Measurements from ENCODE around the gene PHLDB1. TPM values are rescaled to one million over a fixed set of nuclear protein-coding genes. Genes with fewer than 3 reads are reported as not detected.

Gene PHLDB1
- total RNA-seq, 1 experiment from 2014 or later, result 36.2 TPM

- no peaks in the 10 kb centered on the region for H3K9me2 ChIP-seq (ENCODE audit: insufficient read depth)
- CTCF ChIA-PET, result interaction anchor here (0.8 to 3.1 kb wide), 20 partner anchors 8 to 490 kb away, joined by 3 to 28 read pairs (median 4); partner anchors contain the start of genes DDX6, TREH and UPK2
- peak overlapping the region in 1 of 2 experiments; percentile 26; a peak in 2 of 4 replicates for H3K4me3 ChIP-seq (replicated peaks in 1 of 2; ENCODE audit: low read depth in 1 of 2, low read length in 2 of 2)
- H3K36me3 ChIP-seq (ENCODE audit: control insufficient read depth in 1 of 2, insufficient read depth in 2 of 2, low read length in 2 of 2), result no peaks in the 10 kb centered on the region
- BruUV-seq (replicated peaks), result no TSS peak
- no peak for TF ChIP-seq SRF (IDR thresholded peaks at IDR 0.05; ENCODE audit: low read depth)
- no peak for TF ChIP-seq ZFX (IDR thresholded peaks at IDR 0.05)
- TF ChIP-seq ZNF274 (IDR thresholded peaks at IDR 0.05; ENCODE audit: low read depth, low read length), result no peak
- no peak for TF ChIP-seq FOSL1 (IDR thresholded peaks at IDR 0.05; ENCODE audit: low read depth)
- no peak for TF ChIP-seq ATF3 (IDR thresholded peaks at IDR 0.05)
- TF ChIP-seq POLR2A (IDR thresholded peaks at IDR 0.05; ENCODE audit: borderline replicate concordance, extremely low read depth, insufficient read depth, insufficient read length), result no peak
- TF ChIP-seq SIN3A (IDR thresholded peaks at IDR 0.05; ENCODE audit: low read depth), result no peak
- TF ChIP-seq EZH2 (IDR thresholded peaks at IDR 0.05), result no peak
- peak overlapping the region; percentile 35; the same call in 1 of the 2 replicates for H3K9ac ChIP-seq (ENCODE audit: low read length)
- DNase-seq (ENCODE audit: low read depth, low spot score) (no peak), ATAC-seq (no peak)
- H3K9me3 ChIP-seq (ENCODE audit: control insufficient read depth in 1 of 2, insufficient read depth in 1 of 2, low read depth in 1 of 2, low read length in 2 of 2), result no peaks in the 10 kb centered on the region
- no peaks in the 10 kb centered on the region for H4K20me1 ChIP-seq (ENCODE audit: insufficient read depth)
- H3K4me1 ChIP-seq (ENCODE audit: control insufficient read depth in 1 of 2, insufficient read depth in 2 of 2, low read length in 2 of 2), result peaks cover 5 to 28% of the 10 kb centered on the region in 2 experiments; a peak in 3 of 4 replicates
- peak overlapping the region; percentile 52 for H3K27ac ChIP-seq (ENCODE audit: low read depth, low read length)
- RAD21 ChIA-PET (ENCODE audit: low non-redundant PET in 1 of 2, low total read pairs in 2 of 2, uncharacterized antibody in 2 of 2, unreplicated experiment in 2 of 2), result interaction anchor here (0.6 to 1.2 kb wide), 4 partner anchors 30 to 247 kb away, joined by 3 to 8 read pairs (median 5); no protein-coding TSS in a partner anchor
- H3K4me2 ChIP-seq (ENCODE audit: low read length), result peak overlapping the region; percentile 83
- H3K79me2 ChIP-seq (ENCODE audit: insufficient read depth, low read length), result no peaks in the 10 kb centered on the region
- intact Hi-C loops (cut with micrococcal nuclease), result no loop called here
- no peaks in the 10 kb centered on the region for H3K27me3 ChIP-seq (ENCODE audit: insufficient read depth, low read length)
- no peak overlapping the region for H2AFZ ChIP-seq (ENCODE audit: low read depth, low read length, poor library complexity, severe bottlenecking)
- POLR2A ChIA-PET, result interaction anchor here (0.8 to 1.6 kb wide), 6 partner anchors 53 to 273 kb away, joined by 3 to 6 read pairs (median 4); partner anchors contain the start of gene DDX6
These were observed 81.6 kb downstream of the PHLDB1 start for GRCh38 chr11:118688851-118689502.

- Histone ChIP-seq H3K4me1 (ENCODE audit: control insufficient read depth in 1 of 2, insufficient read depth in 2 of 2, low read length in 2 of 2) (peaks cover 5 to 28% of the 10 kb centered on the region in 2 experiments; a peak in 3 of 4 replicates), H3K9ac (ENCODE audit: low read length) (peak overlapping the region; percentile 35; the same call in 1 of the 2 replicates), H3K4me2 (ENCODE audit: low read length) (peak overlapping the region; percentile 83), H4K20me1 (ENCODE audit: insufficient read depth) (no peaks in the 10 kb centered on the region), H3K27me3 (ENCODE audit: insufficient read depth, low read length) (no peaks in the 10 kb centered on the region), H3K9me3 (ENCODE audit: control insufficient read depth in 1 of 2, insufficient read depth in 1 of 2, low read depth in 1 of 2, low read length in 2 of 2) (no peaks in the 10 kb centered on the region), H3K79me2 (ENCODE audit: insufficient read depth, low read length) (no peaks in the 10 kb centered on the region), H3K36me3 (ENCODE audit: control insufficient read depth in 1 of 2, insufficient read depth in 2 of 2, low read length in 2 of 2) (no peaks in the 10 kb centered on the region), H2AFZ (ENCODE audit: low read depth, low read length, poor library complexity, severe bottlenecking) (no peak overlapping the region), H3K4me3 (replicated peaks in 1 of 2; ENCODE audit: low read depth in 1 of 2, low read length in 2 of 2) (peak overlapping the region; percentile 18 to 26; a peak in 3 of 4 replicates), H3K9me2 (ENCODE audit: insufficient read depth) (no peaks in the 10 kb centered on the region), H3K27ac (ENCODE audit: low read depth, low read length) (peak overlapping the region; percentile 69)
- BruUV-seq (replicated peaks), result no TSS peak
- ChIA-PET POLR2A (interaction anchor here (0.8 to 1.6 kb wide), 5 partner anchors 102 to 272 kb away, joined by 3 to 6 read pairs (median 5); partner anchors contain the start of gene DDX6), CTCF (interaction anchor here (0.7 to 3.1 kb wide), 37 partner anchors 9 to 651 kb away, joined by 3 to 28 read pairs (median 4); partner anchors contain the start of genes BCL9L, DDX6, TREH and UPK2), RAD21 (ENCODE audit: low non-redundant PET in 1 of 2, low total read pairs in 2 of 2, uncharacterized antibody in 2 of 2, unreplicated experiment in 2 of 2) (interaction anchor here (0.6 to 1.2 kb wide), 6 partner anchors 31 to 400 kb away, joined by 3 to 8 read pairs (median 3); no protein-coding TSS in a partner anchor)
- no peak for DNase-seq (ENCODE audit: low read depth, low spot score)
- intact Hi-C loops (cut with micrococcal nuclease), result no loop called here
- ATAC-seq, result peak; percentile 39
- no peak for TF ChIP-seq ZFX (IDR thresholded peaks at IDR 0.05)
- TF ChIP-seq EGR1 (IDR thresholded peaks at IDR 0.05; ENCODE audit: low read depth), result no peak
- TF ChIP-seq ELF1 (IDR thresholded peaks at IDR 0.05; ENCODE audit: borderline replicate concordance, low read depth), result no peak
- TF ChIP-seq FOSL1 (IDR thresholded peaks at IDR 0.05; ENCODE audit: low read depth), result no peak
- TF ChIP-seq POLR2AphosphoS5 (IDR thresholded peaks at IDR 0.05; ENCODE audit: low read depth, low read length), result no peak
- TF ChIP-seq JUND (IDR thresholded peaks at IDR 0.05), result no peak
- no peak for TF ChIP-seq EZH2 (IDR thresholded peaks at IDR 0.05)
- no peak for TF ChIP-seq SP1 (IDR thresholded peaks at IDR 0.05; ENCODE audit: low read depth)
- TF ChIP-seq POLR2A (IDR thresholded peaks at IDR 0.05; ENCODE audit: borderline replicate concordance, extremely low read depth, insufficient read depth, insufficient read length), result no peak
- TF ChIP-seq REST (IDR thresholded peaks at IDR 0.05; ENCODE audit: low read depth), result no peak
- no peak for TF ChIP-seq MAX (IDR thresholded peaks at IDR 0.05)
- TF ChIP-seq TCF7L2 (IDR thresholded peaks at IDR 0.05; ENCODE audit: borderline replicate concordance, extremely low read depth, insufficient read depth, insufficient read length), result no peak
- no peak for TF ChIP-seq SRF (IDR thresholded peaks at IDR 0.05; ENCODE audit: low read depth)
These were observed 82.1 kb downstream of the PHLDB1 start for GRCh38 chr11:118689503-118689851.

Measured in HCT116 (cell line).